DOHH2 (cell line): ENCODE measurements around the gene ASPSCR1.

Source experiments
- EZH2phosphoT487 ChIP-seq: fragments of 200-600 bp; sonication (generic); IDR thresholded peaks from 2 replicates; pipeline ENCODE4 v1.6.1; 2017; ENCODE audit warnings: borderline replicate concordance, mild to moderate bottlenecking, antibody characterized with exemption, low read length, moderate library complexity, mixed read lengths
- TF ChIP-seq, protein P1 (sequence below): fragments of 200-600 bp; sonication (generic); IDR thresholded peaks from one replicate; pipeline ENCODE4 v1.5.1; 2014; ENCODE audit warnings: antibody characterized with exemption, mild to moderate bottlenecking, low read depth, low read length; ENCODE audit not compliant: poor library complexity, severe bottlenecking

DNA sequence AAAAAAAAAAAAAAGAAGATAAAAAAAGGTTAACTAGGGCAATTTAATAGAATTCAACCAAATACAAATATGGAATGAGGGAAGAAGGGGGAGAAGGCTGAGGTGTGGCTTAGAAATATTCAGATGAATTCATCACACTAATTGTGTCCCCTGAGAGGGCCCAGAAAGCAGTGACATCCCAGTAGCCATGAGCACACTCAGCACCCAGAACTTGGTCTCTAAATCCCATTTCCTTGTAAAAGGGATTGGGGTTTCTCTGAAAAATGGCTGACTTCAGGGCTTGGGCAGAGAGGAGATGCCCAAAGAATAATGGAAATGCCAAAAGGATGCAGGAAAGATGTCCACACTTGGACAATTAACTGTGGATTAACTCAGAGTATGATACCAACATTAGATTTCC lies 4.0 kb upstream of the ASPSCR1 start:
- TF ChIP-seq, protein P1, sequence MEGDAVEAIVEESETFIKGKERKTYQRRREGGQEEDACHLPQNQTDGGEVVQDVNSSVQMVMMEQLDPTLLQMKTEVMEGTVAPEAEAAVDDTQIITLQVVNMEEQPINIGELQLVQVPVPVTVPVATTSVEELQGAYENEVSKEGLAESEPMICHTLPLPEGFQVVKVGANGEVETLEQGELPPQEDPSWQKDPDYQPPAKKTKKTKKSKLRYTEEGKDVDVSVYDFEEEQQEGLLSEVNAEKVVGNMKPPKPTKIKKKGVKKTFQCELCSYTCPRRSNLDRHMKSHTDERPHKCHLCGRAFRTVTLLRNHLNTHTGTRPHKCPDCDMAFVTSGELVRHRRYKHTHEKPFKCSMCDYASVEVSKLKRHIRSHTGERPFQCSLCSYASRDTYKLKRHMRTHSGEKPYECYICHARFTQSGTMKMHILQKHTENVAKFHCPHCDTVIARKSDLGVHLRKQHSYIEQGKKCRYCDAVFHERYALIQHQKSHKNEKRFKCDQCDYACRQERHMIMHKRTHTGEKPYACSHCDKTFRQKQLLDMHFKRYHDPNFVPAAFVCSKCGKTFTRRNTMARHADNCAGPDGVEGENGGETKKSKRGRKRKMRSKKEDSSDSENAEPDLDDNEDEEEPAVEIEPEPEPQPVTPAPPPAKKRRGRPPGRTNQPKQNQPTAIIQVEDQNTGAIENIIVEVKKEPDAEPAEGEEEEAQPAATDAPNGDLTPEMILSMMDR = no peak
- TF ChIP-seq EZH2phosphoT487 = no peak
